GM03348 (cell line): ENCODE results near the gene CST9L.

Source experiments
- DNase-seq: peaks from one replicate; pipeline ENCODE4 v3.0.0; 2012; ENCODE audit warnings: low spot score

The CST9L gene

DNA sequence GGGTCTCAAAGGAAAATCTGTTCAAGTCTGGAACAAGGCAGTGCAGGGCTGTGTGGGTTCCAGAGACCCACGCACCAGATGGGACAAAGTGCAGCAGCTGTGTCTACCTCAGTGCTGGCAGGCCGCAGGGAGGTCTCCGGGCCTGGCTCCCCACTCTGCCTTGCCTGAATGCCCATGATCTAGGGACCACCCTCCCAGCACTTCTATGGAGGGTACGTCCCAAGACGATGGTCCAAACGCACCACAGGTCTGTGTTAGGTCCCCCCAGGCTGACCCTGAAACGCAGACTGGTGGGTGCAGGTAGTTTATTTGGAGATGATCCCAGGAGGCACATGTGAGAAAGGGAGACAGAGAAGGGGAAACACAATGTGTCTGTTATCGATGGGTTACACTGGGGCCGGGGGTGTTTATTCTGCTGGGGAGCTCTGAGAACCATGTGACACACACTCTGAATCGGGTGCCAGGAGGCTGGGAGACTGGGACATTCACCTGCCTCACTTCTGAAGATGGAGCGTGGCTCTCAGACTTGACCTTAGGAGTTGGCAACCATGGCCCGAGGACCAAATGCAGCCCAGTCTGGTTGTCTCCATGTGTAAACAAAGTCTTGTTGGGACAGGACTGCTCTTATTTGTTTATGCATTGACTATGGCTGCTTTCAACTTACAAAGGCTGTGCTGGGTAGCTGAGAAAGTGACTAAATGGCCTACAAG is 21.7 kb downstream of the CST9L start:
- no peak for DNase-seq

- DNase-seq: no peak
Measured at GRCh38 chr20:23544133-23544532, 24.2 kb downstream of the CST9L start.

DNA sequence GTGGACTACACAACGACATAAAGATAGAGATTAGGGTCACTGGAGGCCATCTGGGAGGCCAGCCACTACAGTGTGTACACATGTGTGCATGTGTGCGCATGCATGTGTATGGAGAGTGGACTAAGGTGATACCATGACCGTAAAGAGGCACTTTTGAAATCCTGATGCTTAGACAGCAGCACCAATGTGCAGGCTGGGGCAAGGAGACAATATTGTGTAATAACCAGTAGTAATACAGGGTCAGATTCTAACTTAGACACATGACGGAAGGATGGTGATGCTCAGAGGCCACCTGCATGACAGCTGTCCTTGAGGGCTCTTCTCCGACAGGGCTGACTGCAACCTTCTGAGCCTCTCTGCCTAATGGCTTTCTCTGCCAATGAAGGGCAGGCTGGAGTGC is 25.5 kb downstream of the CST9L start:
- DNase-seq: no peak

DNA sequence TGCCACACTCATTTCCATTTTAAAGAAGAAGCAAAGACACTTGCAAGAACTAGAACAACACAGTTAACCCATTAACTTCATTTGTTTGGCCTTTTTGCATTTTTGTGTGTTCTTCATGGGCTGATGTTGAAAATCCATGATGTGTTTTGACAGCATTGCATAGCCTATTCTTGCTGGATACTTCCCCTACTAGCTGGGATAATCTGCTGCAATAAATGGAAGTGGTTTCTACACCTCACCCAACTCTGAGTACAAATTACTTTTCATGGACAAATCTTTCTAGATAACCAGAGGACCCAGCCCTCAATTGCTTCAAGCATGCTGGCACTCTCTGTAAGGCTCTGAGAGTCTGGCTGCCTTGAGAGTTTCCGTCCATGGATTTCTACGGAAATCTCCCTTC is 26.5 kb downstream of the CST9L start:
- DNase-seq: no peak

- DNase-seq: no peak
Measured at GRCh38 chr20:23541330-23541729, 27.0 kb downstream of the CST9L start.

- DNase-seq: no peak
Measured at GRCh38 chr20:23540624-23541023, 27.7 kb downstream of the CST9L start.

DNA sequence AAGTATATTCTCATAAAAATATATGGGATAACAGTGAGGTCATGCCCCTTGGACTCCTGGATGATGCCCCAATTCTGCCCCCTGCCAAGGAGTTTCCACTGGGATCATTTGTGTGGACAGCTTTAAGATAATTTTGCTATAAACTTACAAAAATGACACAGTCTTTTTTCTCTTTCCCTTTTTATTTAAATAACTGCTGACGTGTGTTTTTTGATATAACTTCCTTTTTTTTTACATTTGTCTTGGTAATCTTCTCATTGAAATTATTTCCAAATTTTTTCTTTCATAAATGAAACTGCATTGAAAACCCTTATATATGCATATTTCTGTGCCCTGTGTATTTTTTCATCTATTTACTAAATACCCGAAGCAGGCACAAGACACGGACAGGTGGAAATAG is 31.3 kb downstream of the CST9L start:
- DNase-seq: no peak

- no peak for DNase-seq
Measured at GRCh38 chr20:23536328-23536974, 31.8 kb downstream of the CST9L start.

- DNase-seq: no peak
Measured at GRCh38 chr20:23534801-23535593, 33.3 kb downstream of the CST9L start.

DNA sequence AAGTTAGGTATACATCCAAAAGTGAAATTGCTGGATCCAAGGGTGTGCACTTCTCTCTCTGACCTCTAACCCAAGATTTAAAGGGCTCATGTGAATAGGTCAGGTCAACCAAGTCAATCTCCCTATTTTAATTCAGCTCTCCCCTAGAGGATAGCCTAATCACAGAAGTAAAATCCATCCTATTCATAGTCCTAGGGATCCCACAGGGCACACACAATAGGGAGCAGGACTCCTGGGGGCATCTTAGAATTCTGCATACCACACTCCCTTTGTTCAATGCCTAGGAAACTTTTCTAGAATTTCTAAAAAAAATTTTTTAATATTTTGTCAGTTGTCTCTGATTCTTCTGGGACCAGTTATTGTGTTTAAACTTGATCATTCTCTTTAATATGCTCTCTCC is 35.1 kb downstream of the CST9L start:
- no peak for DNase-seq

DNA sequence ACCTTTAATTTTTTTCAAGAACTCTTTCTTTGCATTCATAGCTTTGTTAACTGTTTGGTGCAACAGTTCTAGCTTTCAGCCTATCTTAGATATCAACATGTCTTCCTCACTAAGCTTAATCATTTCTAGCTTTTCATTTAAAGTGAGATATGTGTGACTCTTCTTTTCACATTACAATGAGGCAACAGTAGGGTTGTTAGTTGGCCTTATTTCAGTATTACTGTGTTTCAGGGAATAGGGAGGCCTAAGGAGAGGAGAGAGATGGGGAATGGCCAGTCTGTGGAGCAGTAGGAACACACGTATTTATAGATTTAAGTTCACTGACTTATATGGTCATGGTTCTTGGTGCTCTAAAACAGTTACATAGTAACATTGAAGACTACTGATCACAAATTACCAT is 35.8 kb downstream of the CST9L start:
- DNase-seq: no peak

DNA sequence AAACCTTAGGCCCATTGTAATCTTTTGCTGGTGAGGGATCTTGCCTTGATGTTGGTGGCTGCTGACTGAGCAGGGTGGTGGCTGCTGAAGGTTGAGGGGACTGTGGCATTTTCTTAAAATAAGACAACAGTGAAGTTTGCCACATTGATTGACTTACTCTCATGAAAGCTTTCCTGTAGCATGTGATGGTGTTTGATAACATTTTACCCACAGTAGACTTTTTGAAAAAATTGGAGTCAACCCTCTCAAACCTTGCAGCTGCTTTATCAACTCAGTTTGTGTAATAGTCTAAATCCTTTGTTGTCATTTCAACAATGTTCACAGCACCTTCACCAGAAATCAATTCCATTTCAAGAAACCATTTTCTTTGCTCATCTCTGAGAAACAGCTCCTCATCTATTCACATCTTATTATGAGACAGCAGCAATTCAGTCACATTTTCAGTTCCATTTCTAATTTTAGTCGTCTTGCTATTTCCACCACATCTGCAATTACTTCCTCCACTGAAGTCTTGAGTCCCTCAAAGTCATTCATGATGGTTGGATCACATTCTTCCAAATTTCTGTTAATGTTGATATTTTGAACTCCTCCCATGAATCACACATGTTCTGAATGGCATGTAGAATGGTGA is 37.2 kb downstream of the CST9L start:
- DNase-seq: no peak

- no peak for DNase-seq
Measured at GRCh38 chr20:23528867-23529431, 39.3 kb downstream of the CST9L start.

DNA sequence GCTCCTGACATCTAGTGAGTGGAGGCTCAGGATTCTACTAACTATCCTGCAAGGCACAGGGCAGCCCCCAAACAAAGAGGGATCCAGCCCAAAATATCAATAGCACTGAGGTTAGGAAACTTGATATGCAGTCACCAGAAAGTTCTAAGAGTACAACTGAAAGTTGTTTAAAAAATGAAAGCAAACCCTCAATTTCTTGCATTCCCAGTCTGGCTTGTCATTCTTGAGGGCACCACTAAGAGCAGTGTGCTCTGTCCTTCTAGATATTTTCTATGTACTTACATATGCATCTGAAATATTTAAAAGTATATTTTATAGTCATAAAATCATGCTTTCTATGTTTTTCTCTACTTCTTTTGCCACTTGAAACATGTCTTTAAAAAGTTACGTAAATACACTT is 41.4 kb downstream of the CST9L start:
- DNase-seq: no peak

- no peak for DNase-seq
Measured at GRCh38 chr20:23524146-23524545, 44.1 kb downstream of the CST9L start.

- DNase-seq: no peak
Measured at GRCh38 chr20:23520185-23520584, 48.1 kb downstream of the CST9L start.

- no peak for DNase-seq
Measured at GRCh38 chr20:23519556-23519955, 48.7 kb downstream of the CST9L start.

GRCh38 chr20:23517719-23518118 is 50.6 kb downstream of the CST9L start:
- no peak for DNase-seq

DNA sequence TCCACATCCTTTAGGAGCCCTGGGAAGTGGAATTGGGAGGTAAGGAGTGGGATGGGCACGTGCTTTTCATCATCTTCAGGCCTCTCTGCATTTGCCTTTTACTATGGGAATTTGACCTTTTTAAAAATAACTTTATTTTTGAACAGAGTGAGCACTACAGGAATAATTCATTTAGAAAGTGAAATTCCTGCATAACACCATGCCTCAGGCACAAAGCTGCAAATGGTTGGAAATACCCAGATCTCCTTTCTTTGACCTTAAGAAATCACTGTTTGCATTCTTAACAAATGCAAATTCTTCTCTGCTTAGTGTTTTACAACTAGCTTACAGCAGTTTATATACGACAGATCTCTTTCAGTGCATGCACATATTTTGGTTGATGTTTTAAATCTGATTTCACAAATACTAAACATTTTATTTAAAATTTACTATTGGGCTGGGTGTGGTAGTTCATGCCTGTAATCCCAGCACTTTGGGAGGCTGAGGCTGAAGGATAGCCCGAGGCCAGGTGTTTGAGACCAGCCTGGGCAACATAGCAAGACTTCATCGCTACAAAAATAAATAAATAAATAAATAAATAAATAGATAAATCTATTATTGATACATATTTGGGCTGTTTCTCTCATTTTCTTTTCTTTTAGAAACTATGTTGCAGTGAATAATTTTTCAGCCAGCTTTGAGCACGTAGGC is 52.9 kb downstream of the CST9L start:
- DNase-seq: no peak

GRCh38 chr20:23514848-23515247 is 53.4 kb downstream of the CST9L start:
- no peak for DNase-seq
